Measurements from ENCODE around the gene NCL. TPM values are rescaled to one million over a fixed set of nuclear protein-coding genes. Genes with fewer than 3 reads are reported as not detected.
"Not testable (repeated sequence)": the region's sequence is repeated elsewhere in the genome, so short reads cannot be mapped to it uniquely, and the experiment has no call there.

The NCL gene
- total RNA-seq, 4 donors from 2014 or later = 83.9 to 126 (median 97.0) TPM

- DNase-seq = no peak
- no peak overlapping the region for H3K27ac ChIP-seq
- intact Hi-C loops (cut with DNase I) = no loop called here
- no peaks in the 10 kb centered on the region for H3K9me3 ChIP-seq
- no peaks in the 10 kb centered on the region for H3K36me3 ChIP-seq
- TF ChIP-seq CTCF (IDR thresholded peaks at IDR 0.05) = no peak
- TF ChIP-seq POLR2A (IDR thresholded peaks at IDR 0.05) = no peak
- no peaks in the 10 kb centered on the region for H3K4me1 ChIP-seq
- no peak overlapping the region for H3K4me3 ChIP-seq (replicated peaks in 1 of 3)
- WGBS, 2 donors = 89 to 93% methylated on average over 8 of the region's 8 CpGs
- H3K27me3 ChIP-seq = no peaks in the 10 kb centered on the region
These were observed 30.3 kb downstream of the NCL start for GRCh38 chr2:231433990-231434389.

GRCh38 chr2:231431606-231432005 is 32.7 kb downstream of the NCL start:
- DNase-seq = no peak
- no peak for TF ChIP-seq CTCF (IDR thresholded peaks at IDR 0.05)
- TF ChIP-seq POLR2A (IDR thresholded peaks at IDR 0.05) = no peak
- Histone ChIP-seq H3K27ac (no peak overlapping the region), H3K27me3 (no peaks in the 10 kb centered on the region), H3K36me3 (no peaks in the 10 kb centered on the region), H3K9me3 (no peaks in the 10 kb centered on the region), H3K4me1 (no peaks in the 10 kb centered on the region), H3K4me3 (replicated peaks in 1 of 3) (no peak overlapping the region)
- 94 to 96% methylated on average over 4 of the region's 4 CpGs for WGBS, 2 donors
- intact Hi-C loops (cut with DNase I) = no loop called here

GRCh38 chr2:231430437-231430836 is 33.8 kb downstream of the NCL start:
- H3K27me3 ChIP-seq; intact Hi-C loops (cut with DNase I); DNase-seq; H3K27ac ChIP-seq; H3K4me1 ChIP-seq; H3K4me3 ChIP-seq (replicated peaks in 1 of 3); H3K9me3 ChIP-seq; H3K36me3 ChIP-seq: not testable (repeated sequence)
- WGBS, 2 donors = 92 to 94% methylated on average over 4 of the region's 4 CpGs

- intact Hi-C loops (cut with DNase I) = no loop called here
- no peaks in the 10 kb centered on the region for H3K36me3 ChIP-seq
- H3K4me3 ChIP-seq (replicated peaks in 1 of 3) = no peak overlapping the region
- no peaks in the 10 kb centered on the region for H3K9me3 ChIP-seq
- no peak overlapping the region for H3K27ac ChIP-seq
- DNase-seq = no peak
- no peaks in the 10 kb centered on the region for H3K27me3 ChIP-seq
- TF ChIP-seq POLR2A (IDR thresholded peaks at IDR 0.05) (no peak), CTCF (IDR thresholded peaks at IDR 0.05) (no peak)
- no peaks in the 10 kb centered on the region for H3K4me1 ChIP-seq
- 82 to 86% methylated on average over 3 of the region's 3 CpGs for WGBS, 2 donors
These were observed 34.4 kb downstream of the NCL start for GRCh38 chr2:231429901-231430300.

- Histone ChIP-seq H3K9me3 (no peaks in the 10 kb centered on the region), H3K27ac (no peak overlapping the region), H3K36me3 (no peaks in the 10 kb centered on the region), H3K4me1 (no peaks in the 10 kb centered on the region), H3K4me3 (replicated peaks in 1 of 3) (no peak overlapping the region), H3K27me3 (no peaks in the 10 kb centered on the region)
- intact Hi-C loops (cut with DNase I) = no loop called here
- no peak for DNase-seq
- WGBS, 2 donors = 64 to 78% methylated on average over 6 of the region's 6 CpGs
- TF ChIP-seq POLR2A (IDR thresholded peaks at IDR 0.05) = no peak
- no peak for TF ChIP-seq CTCF (IDR thresholded peaks at IDR 0.05)
These were observed 35.1 kb downstream of the NCL start for GRCh38 chr2:231429152-231429551.

- intact Hi-C loops (cut with DNase I) = no loop called here
- 83 to 94% methylated on average over 3 of the region's 3 CpGs for WGBS, 2 donors
- no peaks in the 10 kb centered on the region for H3K36me3 ChIP-seq
These were observed 37.2 kb downstream of the NCL start for GRCh38 chr2:231427116-231427515.

More at GRCh38 chr2:231427116-231427515, 37.2 kb downstream of the NCL start:
- H3K27me3 ChIP-seq = no peaks in the 10 kb centered on the region
- no peak for DNase-seq
- H3K4me1 ChIP-seq = no peaks in the 10 kb centered on the region
- no peak overlapping the region for H3K27ac ChIP-seq
- no peak for TF ChIP-seq POLR2A (IDR thresholded peaks at IDR 0.05)
- TF ChIP-seq CTCF (IDR thresholded peaks at IDR 0.05) = no peak
- H3K4me3 ChIP-seq (replicated peaks in 1 of 3) = no peak overlapping the region
- no peaks in the 10 kb centered on the region for H3K9me3 ChIP-seq

All from thyroid gland (tissue), 4 donors.